ENCODE measurements around the gene PSAT1.

GRCh38 chr9:78304357-78304756 is 7.4 kb downstream of the PSAT1 start:
- TF ChIP-seq CTCF (IDR thresholded peaks at IDR 0.05; ENCODE audit: insufficient read depth, low read length, poor library complexity, severe bottlenecking) (no peak), EZH2phosphoT487 (conservative IDR thresholded peaks at IDR 0.05; ENCODE audit: low read length) (no peak)
